Spinal cord (tissue), 10 donors: ENCODE measurements around the gene SYNGR1. TPM values are rescaled to one million over a fixed set of nuclear protein-coding genes. Genes with fewer than 3 reads are reported as not detected.

Source experiments
- DNase-seq, 6 donors: peaks; one replicate each; pipeline versions ENCODE4 v3.0.0 to v3.0.0-alpha.2; 2013 to 2015; ENCODE audit warnings: low spot score in 6 of 6, low read depth in 4 of 6
- H3K27ac ChIP-seq: one replicate; pipeline ENCODE4 v1.5.1; 2013; ENCODE audit warnings: low read depth, low read length, control low read depth
- H3K27me3 ChIP-seq: one replicate; pipeline ENCODE4 v1.6.1; 2013; ENCODE audit warnings: low read length; ENCODE audit not compliant: control insufficient read depth, insufficient read depth
- H3K36me3 ChIP-seq: one replicate; pipeline ENCODE4 v1.6.1; 2013; ENCODE audit warnings: low read length; ENCODE audit not compliant: control insufficient read depth, insufficient read depth
- H3K4me1 ChIP-seq: one replicate; pipeline ENCODE4 v1.6.1; 2013; ENCODE audit warnings: low read length; ENCODE audit not compliant: control insufficient read depth, insufficient read depth
- H3K4me3 ChIP-seq: one replicate; pipeline ENCODE4 v1.5.1; 2013; ENCODE audit warnings: low read depth, low read length, control low read depth
- H3K9me3 ChIP-seq: one replicate; pipeline ENCODE4 v1.6.1; 2013; ENCODE audit warnings: low read length; ENCODE audit not compliant: control insufficient read depth, insufficient read depth
- WGBS: methylation state at CpG from one replicate; pipeline ENCODE4 v1.1.5; 2013; ENCODE audit warnings: missing lambda C conversion rate; ENCODE audit not compliant: insufficient coverage; 5-methylcytosine and 5-hydroxymethylcytosine counted together
- polyA plus RNA-seq, 2 donors: library from polyadenylated mRNA; unstranded; fragments of 120-200 nt; gene quantifications; one replicate each; pipeline ENCODE4 v1.2.1, GENCODE V29; 2013; ENCODE audit not compliant: insufficient read length in 2 of 2
- total RNA-seq, 2 donors: library from RNA; depleted of rRNA in 1 of 2; stranded (reverse); fragments of 120-200 nt in 1 of 2; fragments of >200 nt in 1 of 2; gene quantifications; one replicate each; pipeline versions ENCODE4 v1.2.3 to v1.2.4, GENCODE V29; 2013 to 2014
- donor health status: healthy.

The SYNGR1 gene
- total and polyA plus RNA-seq, 4 donors = 43.8 to 99.1 (median 71.0) TPM

GRCh38 chr22:39308614-39309363 lies 41.0 kb upstream of the SYNGR1 start:
- Histone ChIP-seq H3K27ac (peak overlapping the region; percentile 7), H3K9me3 (no peaks in the 10 kb centered on the region), H3K4me3 (peak overlapping the region; percentile 16), H3K27me3 (no peaks in the 10 kb centered on the region), H3K36me3 (peaks cover 56% of the 10 kb centered on the region), H3K4me1 (peaks cover 23% of the 10 kb centered on the region)
- WGBS = 51% methylated on average over 11 of the region's 24 CpGs
- peak in 1 of 6 donors; percentile 17 for DNase-seq

- no peak overlapping the region for H3K4me3 ChIP-seq
- no peak for DNase-seq
- H3K27ac ChIP-seq = peak overlapping the region; percentile 7
- 35% methylated on average over 16 of the region's 18 CpGs for WGBS
- no peaks in the 10 kb centered on the region for H3K27me3 ChIP-seq
- no peaks in the 10 kb centered on the region for H3K9me3 ChIP-seq
- H3K4me1 ChIP-seq = peaks cover 23% of the 10 kb centered on the region
- H3K36me3 ChIP-seq = peaks cover 62% of the 10 kb centered on the region
Measured at GRCh38 chr22:39309364-39309861, 40.4 kb upstream of the SYNGR1 start.

GRCh38 chr22:39309881-39310714 lies 39.7 kb upstream of the SYNGR1 start:
- Histone ChIP-seq H3K27me3 (no peaks in the 10 kb centered on the region), H3K4me3 (no peak overlapping the region), H3K9me3 (no peaks in the 10 kb centered on the region), H3K36me3 (peaks cover 69% of the 10 kb centered on the region), H3K4me1 (peaks cover 25% of the 10 kb centered on the region), H3K27ac (no peak overlapping the region)
- no peak for DNase-seq
- 72% methylated on average over 15 of the region's 16 CpGs for WGBS

- Histone ChIP-seq H3K27ac (no peak overlapping the region), H3K4me1 (peaks cover 41% of the 10 kb centered on the region), H3K27me3 (no peaks in the 10 kb centered on the region), H3K36me3 (peaks cover 84% of the 10 kb centered on the region), H3K9me3 (no peaks in the 10 kb centered on the region), H3K4me3 (no peak overlapping the region)
- no peak for DNase-seq
- WGBS = 90% methylated on average over 19 of the region's 19 CpGs
Measured at GRCh38 chr22:39311592-39312400, 38.0 kb upstream of the SYNGR1 start.

- DNase-seq = no peak
- no peaks in the 10 kb centered on the region for H3K27me3 ChIP-seq
- peaks cover 47% of the 10 kb centered on the region for H3K4me1 ChIP-seq
- no peak overlapping the region for H3K27ac ChIP-seq
- peaks cover 85% of the 10 kb centered on the region for H3K36me3 ChIP-seq
- 88% methylated on average over 4 of the region's 5 CpGs for WGBS
- no peak overlapping the region for H3K4me3 ChIP-seq
- H3K9me3 ChIP-seq = no peaks in the 10 kb centered on the region
Measured at GRCh38 chr22:39312410-39312809, 37.4 kb upstream of the SYNGR1 start.

- no peak overlapping the region for H3K27ac ChIP-seq
- no peak for DNase-seq
- peaks cover 94% of the 10 kb centered on the region for H3K36me3 ChIP-seq
- no peak overlapping the region for H3K4me3 ChIP-seq
- 85% methylated on average over 17 of the region's 20 CpGs for WGBS
- H3K4me1 ChIP-seq = peaks cover 56% of the 10 kb centered on the region
- H3K9me3 ChIP-seq = no peaks in the 10 kb centered on the region
- no peaks in the 10 kb centered on the region for H3K27me3 ChIP-seq
Measured at GRCh38 chr22:39313258-39314001, 36.4 kb upstream of the SYNGR1 start.

- no peak overlapping the region for H3K4me3 ChIP-seq
- peaks cover 86% of the 10 kb centered on the region for H3K36me3 ChIP-seq
- H3K9me3 ChIP-seq = no peaks in the 10 kb centered on the region
- H3K27ac ChIP-seq = no peak overlapping the region
- no peaks in the 10 kb centered on the region for H3K27me3 ChIP-seq
- peaks cover 55% of the 10 kb centered on the region for H3K4me1 ChIP-seq
- 95% methylated on average over 11 of the region's 14 CpGs for WGBS
- no peak for DNase-seq
Measured at GRCh38 chr22:39314251-39314971, 35.4 kb upstream of the SYNGR1 start.

- Histone ChIP-seq H3K4me1 (peaks cover 53% of the 10 kb centered on the region), H3K9me3 (no peaks in the 10 kb centered on the region), H3K27me3 (no peaks in the 10 kb centered on the region), H3K27ac (no peak overlapping the region), H3K36me3 (peaks cover 79% of the 10 kb centered on the region), H3K4me3 (no peak overlapping the region)
- DNase-seq = no peak
- WGBS = 97% methylated on average over 13 of the region's 13 CpGs
Measured at GRCh38 chr22:39315389-39315788, 34.4 kb upstream of the SYNGR1 start.
